Measurements from ENCODE around the gene ME3. TPM values are rescaled to one million over a fixed set of nuclear protein-coding genes. Genes with fewer than 3 reads are reported as not detected.

Gene ME3
- total RNA-seq, 3 donors from 2014 or later, result 5.3 to 10.3 (median 8.3) TPM

GRCh38 chr11:86478348-86478747, 194.1 kb downstream of the ME3 start:
- peaks cover 1% of the 10 kb centered on the region for H3K36me3 Mint-ChIP-seq (ENCODE audit: insufficient read depth)
- DNase-seq, result no peak
- no peaks in the 10 kb centered on the region for H3K27me3 Mint-ChIP-seq (ENCODE audit: low read depth)
- H3K4me3 Mint-ChIP-seq, result no peak overlapping the region
- H3K4me1 Mint-ChIP-seq (ENCODE audit: low read depth), result no peaks in the 10 kb centered on the region
- ATAC-seq, result no peak
- H3K9me3 Mint-ChIP-seq, result no peaks in the 10 kb centered on the region

GRCh38 chr11:86477495-86478155, 194.8 kb downstream of the ME3 start:
- Mint-ChIP-seq H3K36me3 (ENCODE audit: insufficient read depth) (peaks cover 1% of the 10 kb centered on the region), H3K27me3 (ENCODE audit: low read depth) (peaks cover 3% of the 10 kb centered on the region), H3K9me3 (no peaks in the 10 kb centered on the region), H3K4me1 (ENCODE audit: low read depth) (no peaks in the 10 kb centered on the region), H3K4me3 (no peak overlapping the region)
- DNase-seq (no peak), ATAC-seq (no peak)

GRCh38 chr11:86476109-86476861, 196.1 kb downstream of the ME3 start:
- H3K27me3 Mint-ChIP-seq (ENCODE audit: low read depth), result peaks cover 3% of the 10 kb centered on the region
- no peaks in the 10 kb centered on the region for H3K4me1 Mint-ChIP-seq (ENCODE audit: low read depth)
- ATAC-seq (peak in 1 of 2 donors; percentile 23), DNase-seq (no peak)
- H3K36me3 Mint-ChIP-seq (ENCODE audit: insufficient read depth), result peaks cover 1% of the 10 kb centered on the region
- H3K9me3 Mint-ChIP-seq, result no peaks in the 10 kb centered on the region
- no peak overlapping the region for H3K4me3 Mint-ChIP-seq

DNA sequence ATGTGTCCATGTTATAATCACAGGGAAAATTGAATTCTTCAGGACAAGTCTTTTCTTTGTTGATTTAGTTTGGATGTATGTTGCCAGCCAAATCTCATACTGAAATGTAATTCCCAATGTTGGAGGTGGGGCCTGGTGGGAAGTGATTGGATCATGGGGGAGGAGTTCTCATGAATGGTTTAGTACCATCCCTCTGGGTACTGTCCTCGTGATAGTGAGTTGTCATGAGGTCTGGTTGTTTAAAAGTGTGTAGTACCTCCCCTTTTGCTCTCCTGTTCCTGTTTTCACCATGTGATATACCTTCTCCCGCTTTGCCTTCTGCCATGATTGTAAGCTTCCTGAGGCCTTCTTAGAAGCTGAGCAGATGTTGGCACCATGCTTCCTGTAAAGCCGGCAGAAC, 197.4 kb downstream of the ME3 start:
- DNase-seq, result no peak
- Mint-ChIP-seq H3K4me1 (ENCODE audit: low read depth) (no peaks in the 10 kb centered on the region), H3K9me3 (no peaks in the 10 kb centered on the region), H3K36me3 (ENCODE audit: insufficient read depth) (peaks cover 1% of the 10 kb centered on the region), H3K27me3 (ENCODE audit: low read depth) (peaks cover 3% of the 10 kb centered on the region), H3K4me3 (no peak overlapping the region)
- ATAC-seq, result no peak

- H3K36me3 Mint-ChIP-seq (ENCODE audit: insufficient read depth), result peaks cover 1% of the 10 kb centered on the region
- no peaks in the 10 kb centered on the region for H3K4me1 Mint-ChIP-seq (ENCODE audit: low read depth)
- peaks cover 3% of the 10 kb centered on the region for H3K27me3 Mint-ChIP-seq (ENCODE audit: low read depth)
- H3K4me3 Mint-ChIP-seq, result no peak overlapping the region
- DNase-seq, result no peak
- no peaks in the 10 kb centered on the region for H3K9me3 Mint-ChIP-seq
- ATAC-seq, result no peak
Measured at GRCh38 chr11:86473991-86474833, 198.2 kb downstream of the ME3 start.

DNA sequence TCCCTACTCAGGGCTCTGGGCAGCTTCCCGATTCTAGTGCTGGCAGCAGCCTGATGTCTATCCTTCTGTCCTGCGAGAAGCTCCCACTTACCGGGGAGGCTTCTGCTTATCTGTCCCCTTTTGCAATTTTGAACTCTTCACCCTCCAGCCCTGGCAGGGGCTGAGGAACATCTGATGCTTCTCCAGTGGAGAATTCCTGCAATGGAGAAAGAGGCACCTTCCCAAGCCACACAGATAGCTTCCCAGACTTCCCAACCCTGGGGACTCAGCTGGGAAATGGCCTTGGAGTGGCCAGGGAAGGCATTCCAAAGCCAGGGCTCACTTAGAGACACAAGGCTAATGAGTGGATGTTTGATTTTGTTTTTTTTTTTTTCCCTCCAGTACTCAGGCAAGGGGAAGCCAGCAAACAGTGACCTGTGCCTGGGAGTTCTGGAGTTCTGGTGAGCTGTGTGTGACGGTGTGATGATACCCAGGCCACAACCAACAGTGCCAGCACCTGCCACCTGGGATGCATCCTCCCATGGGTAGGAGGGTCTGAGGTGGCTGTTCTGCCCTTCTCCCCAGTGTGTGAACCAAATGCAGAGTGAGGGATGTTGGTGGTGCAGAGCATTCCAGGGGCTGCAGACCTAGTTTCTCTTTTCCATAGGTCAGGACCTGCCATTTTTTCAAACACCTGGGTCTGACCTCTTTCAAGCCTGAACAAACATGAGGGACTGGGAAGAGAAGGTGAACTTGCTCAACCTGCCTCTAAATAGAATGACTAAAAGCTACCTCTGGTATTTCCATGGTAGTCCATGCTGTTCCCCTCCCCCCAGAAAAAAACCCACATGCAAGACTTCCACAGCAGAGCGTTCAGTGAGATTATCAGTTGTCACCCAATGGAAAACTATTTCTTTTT, 202.7 kb downstream of the ME3 start:
- H3K4me1 Mint-ChIP-seq (ENCODE audit: low read depth), result no peaks in the 10 kb centered on the region
- H3K4me3 Mint-ChIP-seq, result no peak overlapping the region
- no peaks in the 10 kb centered on the region for H3K9me3 Mint-ChIP-seq
- peaks cover 3% of the 10 kb centered on the region for H3K27me3 Mint-ChIP-seq (ENCODE audit: low read depth)
- DNase-seq, result no peak
- ATAC-seq, result no peak
- no peaks in the 10 kb centered on the region for H3K36me3 Mint-ChIP-seq (ENCODE audit: insufficient read depth)

DNA sequence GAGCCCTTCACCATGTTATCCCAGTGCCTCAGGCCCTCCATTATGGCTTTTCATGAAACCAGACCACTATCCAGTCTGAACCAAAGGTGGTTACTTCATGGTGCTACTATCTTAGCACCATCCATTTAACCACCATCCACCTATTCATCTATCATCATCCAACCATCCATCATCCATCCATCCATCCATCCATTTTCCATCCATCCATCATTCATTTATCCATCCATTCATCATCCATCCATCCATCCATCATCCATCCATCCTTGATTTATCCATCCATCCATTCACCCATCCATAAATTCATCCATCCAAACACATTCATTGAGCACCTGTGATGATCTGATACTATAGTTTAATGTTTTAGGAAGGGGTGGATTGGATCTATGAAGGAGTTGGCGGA, 204.2 kb downstream of the ME3 start:
- Mint-ChIP-seq H3K9me3 (no peaks in the 10 kb centered on the region), H3K4me1 (ENCODE audit: low read depth) (no peaks in the 10 kb centered on the region), H3K36me3 (ENCODE audit: insufficient read depth) (no peaks in the 10 kb centered on the region), H3K4me3 (no peak overlapping the region), H3K27me3 (ENCODE audit: low read depth) (peaks cover 3% of the 10 kb centered on the region)
- no peak for DNase-seq
- no peak for ATAC-seq

GRCh38 chr11:86464509-86465221, 207.8 kb downstream of the ME3 start:
- H3K4me3 Mint-ChIP-seq, result no peak overlapping the region
- ATAC-seq (no peak), DNase-seq (no peak)
- no peaks in the 10 kb centered on the region for H3K36me3 Mint-ChIP-seq (ENCODE audit: insufficient read depth)
- no peaks in the 10 kb centered on the region for H3K9me3 Mint-ChIP-seq
- H3K27me3 Mint-ChIP-seq (ENCODE audit: low read depth), result no peaks in the 10 kb centered on the region
- no peaks in the 10 kb centered on the region for H3K4me1 Mint-ChIP-seq (ENCODE audit: low read depth)

- DNase-seq (no peak), ATAC-seq (no peak)
- Mint-ChIP-seq H3K4me3 (no peak overlapping the region), H3K36me3 (ENCODE audit: insufficient read depth) (no peaks in the 10 kb centered on the region), H3K27me3 (ENCODE audit: low read depth) (no peaks in the 10 kb centered on the region), H3K9me3 (no peaks in the 10 kb centered on the region), H3K4me1 (ENCODE audit: low read depth) (no peaks in the 10 kb centered on the region)
Measured at GRCh38 chr11:86463955-86464354, 208.5 kb downstream of the ME3 start.

GRCh38 chr11:86463120-86463519, 209.3 kb downstream of the ME3 start:
- Mint-ChIP-seq H3K4me1 (ENCODE audit: low read depth) (no peaks in the 10 kb centered on the region), H3K36me3 (ENCODE audit: insufficient read depth) (no peaks in the 10 kb centered on the region), H3K4me3 (no peak overlapping the region), H3K9me3 (no peaks in the 10 kb centered on the region), H3K27me3 (ENCODE audit: low read depth) (no peaks in the 10 kb centered on the region)
- ATAC-seq, result no peak
- DNase-seq, result no peak

DNA sequence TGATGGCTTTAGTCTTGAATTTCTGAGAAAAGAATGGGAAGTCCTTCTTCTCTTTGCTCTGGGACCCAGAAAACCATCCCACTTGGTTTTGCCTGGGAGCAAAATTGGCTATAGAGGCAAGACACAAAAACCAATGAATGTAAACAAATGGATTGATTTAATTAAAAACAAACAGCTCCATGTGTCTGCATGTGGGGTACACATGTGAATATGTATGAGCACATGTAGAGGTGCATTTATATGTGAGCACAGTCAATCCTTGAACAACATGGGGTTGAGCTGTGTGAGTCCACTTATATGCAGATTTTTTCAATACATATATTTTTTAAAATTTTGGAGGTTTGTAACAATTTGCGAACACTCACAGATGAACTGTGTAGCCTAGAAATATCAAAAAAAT, 210.5 kb downstream of the ME3 start:
- Mint-ChIP-seq H3K4me1 (ENCODE audit: low read depth) (no peaks in the 10 kb centered on the region), H3K27me3 (ENCODE audit: low read depth) (no peaks in the 10 kb centered on the region), H3K9me3 (no peaks in the 10 kb centered on the region), H3K36me3 (ENCODE audit: insufficient read depth) (no peaks in the 10 kb centered on the region), H3K4me3 (no peak overlapping the region)
- DNase-seq (no peak), ATAC-seq (no peak)

DNA sequence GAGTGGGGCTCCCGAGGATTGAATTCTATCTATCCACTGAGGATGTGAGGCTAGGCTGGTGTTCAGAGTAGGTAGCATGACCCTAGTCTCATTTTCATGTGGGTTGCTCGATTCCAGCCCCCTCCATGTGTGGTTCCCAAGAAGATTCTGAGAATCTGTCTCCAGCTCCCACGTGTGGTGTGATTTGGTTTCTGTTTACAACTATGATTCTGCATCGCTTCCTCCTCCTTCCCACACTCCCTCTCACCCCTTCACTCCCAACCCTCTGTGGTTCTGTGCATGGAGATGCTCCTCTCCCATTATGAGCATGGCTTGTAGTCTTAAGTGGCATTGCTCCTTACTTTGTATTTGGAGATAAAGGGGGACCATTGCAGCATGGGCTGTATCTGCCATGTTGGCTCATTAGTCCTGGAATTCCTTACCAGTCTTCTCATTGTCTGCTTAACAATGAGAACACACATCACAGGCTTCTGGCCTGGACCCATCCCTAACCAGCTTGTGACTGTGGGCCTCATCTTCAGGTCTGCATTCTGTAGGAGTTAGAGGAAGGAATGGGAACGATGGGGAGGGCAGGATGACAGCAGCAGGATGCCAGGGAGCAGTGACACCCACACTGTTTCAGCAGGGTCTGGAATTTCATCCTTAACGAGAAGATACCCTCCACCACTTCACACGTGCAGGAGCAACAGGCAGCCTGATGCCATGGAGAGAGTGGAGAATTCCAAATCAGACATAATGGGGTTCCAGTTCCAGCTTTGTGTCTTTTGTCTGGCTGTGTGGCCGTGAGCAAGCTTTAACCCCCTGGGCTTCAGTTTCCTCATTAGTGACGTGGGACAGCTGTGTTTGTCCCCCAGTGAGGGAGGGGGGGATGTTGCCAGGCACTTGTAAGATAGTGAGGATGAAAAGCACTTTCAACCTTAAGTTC, 211.7 kb downstream of the ME3 start:
- DNase-seq (no peak), ATAC-seq (peak in 1 of 2 donors; percentile 28)
- Mint-ChIP-seq H3K4me1 (ENCODE audit: low read depth) (peaks cover 6% of the 10 kb centered on the region), H3K27me3 (ENCODE audit: low read depth) (no peaks in the 10 kb centered on the region), H3K4me3 (no peak overlapping the region), H3K36me3 (ENCODE audit: insufficient read depth) (no peaks in the 10 kb centered on the region), H3K9me3 (no peaks in the 10 kb centered on the region)
